Activated CD4-positive, alpha-beta T cell treated with anti-CD3 and anti-CD28 coated beads, Interleukin-2, amount 50 U/mL, for 24 hours (primary cell): ENCODE results near the gene OXSR1.
"Not testable (repeated sequence)": the region's sequence is repeated elsewhere in the genome, so short reads cannot be mapped to it uniquely, and the experiment has no call there.

ENCODE experiments used
- DNase-seq, 2 donors: peaks; one replicate each; pipeline ENCODE4 v3.0.0-alpha.2; 2020; ENCODE audit warnings: low read depth in 1 of 2, low spot score in 1 of 2

The OXSR1 gene

DNA sequence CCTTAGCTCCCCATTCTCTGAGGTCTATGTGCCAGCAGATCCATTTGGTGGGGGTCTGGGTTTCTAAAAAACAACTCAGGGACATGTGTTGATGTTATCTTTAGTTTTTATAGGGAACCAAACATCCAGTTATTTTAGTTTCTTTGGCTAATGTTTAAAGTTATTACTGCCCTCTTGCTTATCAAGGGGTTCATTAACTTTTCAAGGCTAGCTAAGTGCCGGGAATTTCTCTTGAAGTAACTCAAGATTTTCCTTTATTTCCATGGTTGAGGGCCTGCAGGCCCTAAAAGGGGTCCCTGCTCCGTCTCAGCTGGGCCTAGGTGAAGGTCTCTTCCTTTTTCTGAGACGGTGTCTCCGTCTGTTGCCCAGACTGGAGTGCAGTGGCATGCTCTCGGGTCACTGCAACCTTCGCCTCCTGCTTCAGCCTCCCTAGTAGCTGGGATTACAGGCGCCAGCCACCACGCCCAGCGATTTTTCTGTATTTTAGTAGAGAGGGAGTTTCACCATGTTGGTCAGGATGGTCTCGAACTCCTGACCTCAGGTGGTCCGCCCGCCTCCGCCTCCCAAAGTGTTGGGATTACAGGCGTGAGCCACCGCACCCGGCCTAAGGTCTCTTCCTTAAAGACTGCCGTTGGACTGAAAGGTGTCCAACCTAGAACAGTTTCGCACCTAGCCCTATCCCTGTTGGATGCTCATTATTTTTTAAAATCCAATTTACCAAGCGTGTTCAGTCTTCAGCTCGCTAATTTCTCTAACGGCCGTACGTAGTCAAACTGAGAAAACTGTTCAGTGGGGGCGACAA is 1.3 kb upstream of the OXSR1 start:
- DNase-seq = no peak

- no peak for DNase-seq
Measured at GRCh38 chr3:38164643-38164951, 740 bp upstream of the OXSR1 start.

DNA sequence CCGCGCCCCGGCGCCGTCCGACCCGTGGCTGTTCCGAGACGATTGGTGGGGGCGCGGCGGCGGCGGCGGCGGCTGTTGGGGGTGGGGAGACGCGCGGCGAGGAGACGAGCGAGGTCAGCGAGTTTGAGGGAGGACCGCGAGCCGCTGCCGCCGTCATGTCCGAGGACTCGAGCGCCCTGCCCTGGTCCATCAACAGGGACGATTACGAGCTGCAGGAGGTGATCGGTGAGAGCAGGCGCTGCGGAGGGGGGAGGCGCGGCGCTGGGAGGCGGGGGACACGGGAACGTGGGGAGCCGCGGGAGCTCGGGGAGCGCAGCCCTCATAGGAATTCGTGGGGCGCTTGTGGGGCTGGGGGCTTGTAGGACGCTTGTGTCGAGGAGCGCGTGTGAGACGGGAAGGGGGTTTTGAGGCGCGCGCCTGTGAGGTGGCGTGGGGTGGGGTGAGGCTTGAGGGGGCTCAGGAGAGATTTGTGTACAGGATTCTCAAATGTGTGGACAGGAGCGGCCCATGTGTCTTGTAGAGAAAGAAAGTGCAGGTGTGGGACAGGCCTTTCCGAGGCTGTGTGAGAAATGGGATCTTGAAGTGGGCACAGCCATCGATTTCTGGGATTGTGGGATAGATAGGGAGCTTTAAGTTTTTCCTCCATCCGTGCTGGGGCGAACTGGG is 518 bp downstream of the OXSR1 start:
- DNase-seq = peak in 1 of 2 donors; percentile 8

DNA sequence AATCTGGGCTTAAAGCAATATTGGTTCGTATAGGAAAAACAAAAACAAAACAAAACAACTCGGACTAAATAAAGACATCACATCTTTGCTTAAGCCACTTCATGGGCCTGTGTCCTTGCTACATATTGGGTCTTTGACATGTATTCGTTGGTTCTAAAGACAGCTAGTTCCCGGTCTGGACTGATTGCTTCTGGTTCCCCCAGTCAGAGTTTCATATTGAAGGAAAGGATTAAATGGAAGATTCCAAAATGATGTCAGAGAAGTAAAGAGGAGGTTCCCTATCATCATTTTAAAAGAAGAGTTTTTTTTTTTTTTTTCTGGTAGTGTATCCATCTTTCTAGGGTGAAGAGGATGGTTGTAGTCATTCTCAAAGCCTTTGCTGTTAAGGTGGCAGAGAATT is 2.3 kb downstream of the OXSR1 start:
- DNase-seq = no peak

DNA sequence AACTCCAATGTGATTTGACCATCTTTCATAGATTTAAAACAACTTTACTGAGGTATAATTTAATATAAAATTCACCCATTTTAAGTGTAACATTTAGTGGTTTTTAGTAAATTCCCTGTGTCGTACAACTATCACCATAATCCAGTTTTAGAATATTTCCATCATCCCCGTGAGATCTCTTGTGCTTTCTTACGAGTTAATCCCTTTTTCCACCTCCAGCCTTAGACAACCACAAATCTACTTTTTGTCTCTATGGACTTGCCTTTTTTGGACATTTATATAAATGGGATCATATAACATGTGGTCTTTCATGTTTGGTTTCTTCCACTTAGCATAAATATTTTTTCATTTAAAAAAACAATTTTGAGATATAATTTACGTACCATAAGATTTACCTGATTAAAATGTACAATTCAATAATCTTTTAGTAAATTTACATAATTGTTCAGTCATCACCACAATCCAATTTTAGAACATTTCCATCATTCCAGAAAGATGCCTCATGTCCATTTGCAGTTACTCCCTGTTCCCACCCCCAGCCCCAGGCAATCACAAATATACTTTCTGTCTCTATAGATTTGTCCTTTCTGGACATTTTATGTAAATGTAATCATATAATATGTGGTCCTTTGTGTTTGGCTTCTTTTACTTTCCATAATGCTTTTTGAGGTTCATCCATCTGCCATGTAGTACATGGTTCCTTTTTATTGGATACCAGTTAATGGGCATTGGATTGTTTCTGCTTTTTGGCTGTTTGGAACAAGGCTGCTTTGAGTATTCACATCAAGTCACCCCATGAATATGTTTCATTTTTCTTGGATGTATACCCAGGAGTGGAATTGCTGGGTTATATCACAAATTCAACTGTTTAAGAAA is 3.1 kb downstream of the OXSR1 start:
- DNase-seq = no peak

DNA sequence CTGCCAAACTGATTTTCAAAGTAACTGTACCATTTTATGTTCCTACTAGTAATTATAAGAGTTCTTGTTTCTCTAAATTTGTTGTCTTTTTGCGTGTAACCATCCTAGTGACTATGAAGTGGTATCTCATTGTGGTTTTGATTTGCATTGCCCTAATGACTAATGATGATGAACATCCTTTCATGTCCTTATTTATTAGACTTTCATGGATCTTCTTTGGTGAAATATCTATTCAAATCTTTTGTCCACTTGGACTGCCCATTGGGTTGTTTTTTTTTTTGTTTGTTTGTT is 3.6 kb downstream of the OXSR1 start:
- DNase-seq = no peak

DNA sequence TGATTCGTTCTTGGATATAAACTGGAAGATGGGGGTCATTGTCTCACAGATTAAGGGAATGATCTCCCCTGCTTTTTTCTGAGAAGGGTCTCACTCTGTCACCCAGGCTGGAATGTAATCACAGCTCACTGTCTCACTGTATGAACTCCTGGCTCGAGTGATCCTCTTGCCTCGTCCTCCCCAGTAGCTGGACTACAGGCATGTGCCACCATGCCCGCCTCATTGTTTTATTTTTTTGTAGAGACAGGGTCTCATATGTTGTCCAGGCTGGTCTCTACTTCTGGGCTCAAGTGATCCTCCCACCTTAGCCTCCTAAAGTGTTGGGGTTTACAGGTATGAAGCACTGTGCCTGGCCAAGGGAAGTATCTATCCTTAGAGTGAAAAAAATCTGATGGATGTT is 5.4 kb downstream of the OXSR1 start:
- DNase-seq = no peak

DNA sequence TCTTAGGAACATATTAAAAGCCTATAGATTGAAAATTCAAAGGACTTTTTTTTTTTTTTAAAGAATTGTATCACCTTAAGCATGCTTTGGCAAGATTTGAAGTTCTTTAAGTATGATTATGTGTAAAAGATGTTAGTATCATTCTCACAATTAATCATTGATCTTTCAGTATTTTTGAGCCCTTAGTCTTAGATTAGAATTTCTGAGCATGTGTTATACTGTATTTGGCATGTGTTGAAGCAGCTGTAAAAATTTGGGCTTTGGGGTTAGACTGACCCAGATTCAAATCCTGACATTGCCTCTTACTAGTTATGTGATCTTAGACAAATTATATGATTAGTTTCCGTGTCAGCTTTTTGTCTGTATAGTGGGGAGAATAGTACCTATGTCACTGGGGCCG is 6.3 kb downstream of the OXSR1 start:
- DNase-seq = no peak

- DNase-seq = no peak
Measured at GRCh38 chr3:38173834-38174418, 8.6 kb downstream of the OXSR1 start.

- no peak for DNase-seq
Measured at GRCh38 chr3:38177181-38177580, 11.8 kb downstream of the OXSR1 start.

DNA sequence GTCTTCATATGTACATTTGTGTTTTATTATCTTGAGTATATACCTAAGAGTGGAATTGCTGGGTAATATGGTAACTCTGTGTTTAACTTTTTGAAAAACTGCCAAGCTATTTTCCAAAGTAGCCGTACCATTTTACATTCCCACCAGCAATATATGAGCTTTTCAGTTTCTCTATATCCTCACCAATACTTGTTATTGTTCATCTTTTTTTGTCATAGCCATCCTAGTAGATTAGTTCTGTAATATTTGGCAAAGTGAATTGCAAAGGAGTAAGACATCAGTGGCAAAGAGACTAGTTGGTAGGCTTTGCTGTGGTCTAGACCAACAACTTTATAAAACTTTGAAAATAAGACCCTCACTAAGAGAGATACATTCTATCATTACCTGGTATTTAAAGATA is 21.4 kb downstream of the OXSR1 start:
- DNase-seq = no peak

GRCh38 chr3:38190481-38190881 is 25.1 kb downstream of the OXSR1 start:
- DNase-seq = no peak

DNA sequence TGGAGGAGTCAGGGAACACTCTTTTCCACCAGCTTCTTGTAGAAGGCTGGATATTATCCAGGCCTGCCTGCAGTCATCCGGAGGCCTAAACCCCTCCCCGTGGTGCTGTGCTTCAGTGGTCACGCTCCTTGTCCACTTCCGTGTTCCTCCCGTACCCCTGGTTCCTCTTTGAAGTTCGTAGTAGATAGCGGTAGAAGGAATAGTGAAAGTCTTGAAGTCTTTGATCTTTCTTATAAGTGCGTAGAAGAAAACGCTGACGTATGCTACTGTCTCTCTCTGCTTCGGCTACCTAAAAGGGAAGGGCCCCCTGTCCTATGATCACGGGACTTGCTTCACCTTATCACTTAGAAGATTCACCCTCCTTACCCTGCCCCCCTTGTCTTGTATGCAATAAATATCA is 37.6 kb downstream of the OXSR1 start:
- DNase-seq = not testable (repeated sequence)

GRCh38 chr3:38203690-38204089 is 38.4 kb downstream of the OXSR1 start:
- DNase-seq = no peak

- no peak for DNase-seq
Measured at GRCh38 chr3:38204599-38205471, 39.5 kb downstream of the OXSR1 start.

- no peak for DNase-seq
Measured at GRCh38 chr3:38205472-38205805, 40.1 kb downstream of the OXSR1 start.

GRCh38 chr3:38207254-38208003 is 42.1 kb downstream of the OXSR1 start:
- DNase-seq = no peak

DNA sequence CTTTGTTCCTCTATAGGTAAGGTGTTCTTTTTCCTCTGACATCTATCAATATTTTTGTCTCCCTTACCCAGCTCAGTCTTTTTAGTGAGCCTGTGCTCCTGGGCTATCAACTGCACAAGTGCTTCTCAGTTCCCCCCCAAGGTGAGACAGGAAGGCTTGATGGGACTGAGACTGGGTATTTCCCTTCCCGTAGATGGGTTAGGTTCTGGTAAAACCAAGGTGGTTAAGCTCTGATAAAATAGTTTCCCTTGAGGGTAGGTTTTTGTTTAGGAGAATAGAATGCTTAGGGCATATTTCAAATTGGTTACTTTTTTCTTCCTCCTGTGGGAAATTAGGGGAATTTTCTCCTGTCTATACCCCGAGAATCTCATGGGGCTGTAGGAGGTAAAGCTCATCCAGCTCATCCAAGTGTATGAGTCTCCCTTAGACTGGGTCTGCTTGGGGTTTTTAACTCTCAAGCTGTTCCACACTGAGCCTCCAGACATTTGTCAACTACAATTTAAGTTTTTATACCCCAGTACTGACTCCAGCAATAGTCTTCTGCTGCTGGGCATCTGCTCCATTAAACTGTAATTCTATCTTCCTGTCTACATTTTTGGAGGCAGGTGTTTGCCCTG is 44.9 kb downstream of the OXSR1 start:
- DNase-seq = no peak

DNA sequence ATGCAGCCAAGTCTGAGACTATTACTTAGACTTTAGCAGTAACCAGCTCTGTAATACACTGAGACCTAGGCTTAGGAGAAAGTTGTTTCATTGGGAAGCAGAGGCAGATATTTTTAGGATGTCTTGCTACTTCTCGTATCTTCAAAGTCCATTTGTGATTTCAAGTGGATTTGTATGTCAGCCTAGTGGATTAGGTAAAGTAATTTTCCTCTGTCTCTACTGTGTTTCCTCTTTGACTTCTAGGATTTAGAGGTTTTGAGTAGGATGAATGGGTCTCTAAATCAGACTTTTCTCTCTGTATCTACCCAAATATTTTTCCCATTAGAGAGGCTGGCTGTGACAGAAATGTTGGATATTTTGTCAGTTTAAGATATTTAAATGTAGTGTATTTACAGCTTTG is 46.8 kb downstream of the OXSR1 start:
- no peak for DNase-seq

DNA sequence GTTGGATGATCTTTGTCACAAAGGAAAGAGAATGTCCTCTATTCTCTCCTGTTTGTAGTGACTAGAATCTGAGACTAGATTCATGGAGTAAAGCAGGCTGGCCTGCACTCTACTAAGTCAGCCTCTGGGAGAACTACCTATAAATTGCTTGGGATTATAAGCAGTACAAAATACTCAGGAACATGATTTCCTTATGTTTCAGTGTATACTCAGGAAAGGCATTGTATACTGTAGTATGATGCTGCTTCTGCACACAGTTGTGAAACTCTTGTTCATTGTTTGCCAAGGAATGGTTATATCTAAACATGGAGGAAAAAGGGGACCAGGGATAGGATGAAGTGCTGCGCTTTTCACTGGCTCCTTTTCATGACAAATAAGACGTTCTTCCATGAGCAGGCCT is 49.2 kb downstream of the OXSR1 start:
- DNase-seq = no peak
